ENCODE data around the gene ZNF106. TPM values are rescaled to one million over a fixed set of nuclear protein-coding genes. Genes with fewer than 3 reads are reported as not detected.

ZNF106 gene
- total RNA-seq, 1 experiment from 2014 or later: 28.2 TPM

- no peak for DNase-seq (ENCODE audit: extremely low read depth, low read depth)
These were observed 79.1 kb downstream of the ZNF106 start for GRCh38 chr15:42411884-42412283.

GRCh38 chr15:42409011-42409410, 81.9 kb downstream of the ZNF106 start:
- DNase-seq (ENCODE audit: extremely low read depth, low read depth): no peak

GRCh38 chr15:42408178-42408577, 82.8 kb downstream of the ZNF106 start:
- no peak for DNase-seq (ENCODE audit: extremely low read depth, low read depth)

- DNase-seq (ENCODE audit: extremely low read depth, low read depth): no peak
These were observed 85.0 kb downstream of the ZNF106 start for GRCh38 chr15:42405863-42406482.

GRCh38 chr15:42404461-42405235, 86.3 kb downstream of the ZNF106 start:
- no peak for DNase-seq (ENCODE audit: extremely low read depth, low read depth)

- DNase-seq (ENCODE audit: extremely low read depth, low read depth): no peak
These were observed 87.6 kb downstream of the ZNF106 start for GRCh38 chr15:42403389-42403788.

- no peak for DNase-seq (ENCODE audit: extremely low read depth, low read depth)
These were observed 88.3 kb downstream of the ZNF106 start for GRCh38 chr15:42402455-42403205.

GRCh38 chr15:42401544-42402454, 89.1 kb downstream of the ZNF106 start:
- DNase-seq (ENCODE audit: extremely low read depth, low read depth): no peak

- DNase-seq (ENCODE audit: extremely low read depth, low read depth): no peak
These were observed 95.1 kb downstream of the ZNF106 start for GRCh38 chr15:42395838-42396237.

- DNase-seq (ENCODE audit: extremely low read depth, low read depth): no peak
These were observed 96.8 kb downstream of the ZNF106 start for GRCh38 chr15:42394106-42394505.

GRCh38 chr15:42392309-42393024, 98.5 kb downstream of the ZNF106 start:
- no peak for DNase-seq (ENCODE audit: extremely low read depth, low read depth)

GRCh38 chr15:42387603-42388002, 103.3 kb downstream of the ZNF106 start:
- DNase-seq (ENCODE audit: extremely low read depth, low read depth): no peak

GRCh38 chr15:42385980-42386700, 104.8 kb downstream of the ZNF106 start:
- no peak for DNase-seq (ENCODE audit: extremely low read depth, low read depth)

- peak; percentile 30 for DNase-seq (ENCODE audit: extremely low read depth, low read depth)
These were observed 105.5 kb downstream of the ZNF106 start for GRCh38 chr15:42385206-42385979.

GRCh38 chr15:42384597-42384996, 106.3 kb downstream of the ZNF106 start:
- DNase-seq (ENCODE audit: extremely low read depth, low read depth): no peak

GRCh38 chr15:42378011-42378410, 112.9 kb downstream of the ZNF106 start:
- no peak for DNase-seq (ENCODE audit: extremely low read depth, low read depth)

- DNase-seq (ENCODE audit: extremely low read depth, low read depth): no peak
These were observed 115.0 kb downstream of the ZNF106 start for GRCh38 chr15:42375941-42376340.

- no peak for DNase-seq (ENCODE audit: extremely low read depth, low read depth)
These were observed 115.7 kb downstream of the ZNF106 start for GRCh38 chr15:42375252-42375651.

Measured in NCI-H460 (cell line).